OCI-LY3 (cell line): Measurements from ENCODE around the gene HSFY1.
"Not testable (repeated sequence)": the region's sequence is repeated elsewhere in the genome, so short reads cannot be mapped to it uniquely, and the experiment has no call there.

Source experiments
- H2AFZ ChIP-seq: fragments of 200-600, 300-600 bp; shearing (Covaris generic); 2 replicates; pipeline ENCODE4 v1.6.0; 2014; ENCODE audit warnings: antibody characterized with exemption, low read depth, low read length
- H3K27ac ChIP-seq: fragments of 200-600, 300-600 bp; sonication (generic); 2 replicates; pipeline ENCODE4 v1.5.1; 2014; ENCODE audit warnings: mild to moderate bottlenecking, low read length, moderate library complexity, mixed read lengths
- H3K27me3 ChIP-seq: fragments of 200-600, 300-600 bp; sonication (generic); 2 replicates; pipeline ENCODE4 v1.6.1; 2014; ENCODE audit warnings: low read depth, low read length, mixed read lengths
- H3K36me3 ChIP-seq: fragments of 200-600, 300-600 bp; sonication (generic); replicated peaks from 2 replicates; pipeline ENCODE3; 2014; ENCODE audit warnings: low read depth, low read length, mixed read lengths
- H3K4me1 ChIP-seq: fragments of 300-600, 200-600 bp; sonication (generic); 2 replicates; pipeline ENCODE4 v1.6.1; 2014; ENCODE audit warnings: low read length, mixed read lengths
- H3K4me2 ChIP-seq: fragments of 200-600, 300-600 bp; sonication (generic); 2 replicates; pipeline ENCODE4 v1.6.1; 2014; ENCODE audit warnings: low read length, mixed read lengths
- H3K4me3 ChIP-seq: fragments of 300-600, 200-600 bp; sonication (generic); 2 replicates; pipeline ENCODE4 v1.5.1; 2014; ENCODE audit warnings: antibody characterized with exemption, mild to moderate bottlenecking, low read length, moderate library complexity
- H3K79me2 ChIP-seq: fragments of 300-600, 200-600 bp; shearing (Covaris generic); 2 replicates; pipeline ENCODE4 v1.6.1; 2014; ENCODE audit warnings: mild to moderate bottlenecking, low read length, mixed read lengths
- H3K9ac ChIP-seq: fragments of 300-600, 200-600 bp; shearing (Covaris generic); 2 replicates; pipeline ENCODE4 v1.6.0; 2014; ENCODE audit warnings: mild to moderate bottlenecking, low read length, moderate library complexity
- H3K9me3 ChIP-seq: fragments of 200-600, 300-600 bp; shearing (Covaris generic); 2 replicates; pipeline ENCODE4 v1.6.1; 2014; ENCODE audit warnings: low read length, mixed read lengths; ENCODE audit not compliant: insufficient read depth
- H4K20me1 ChIP-seq: fragments of 200-600, 300-600 bp; sonication (generic); 2 replicates; pipeline ENCODE4 v1.6.1; 2016; ENCODE audit warnings: low read length, mixed read lengths; ENCODE audit not compliant: insufficient read depth

Gene HSFY1, protein sequence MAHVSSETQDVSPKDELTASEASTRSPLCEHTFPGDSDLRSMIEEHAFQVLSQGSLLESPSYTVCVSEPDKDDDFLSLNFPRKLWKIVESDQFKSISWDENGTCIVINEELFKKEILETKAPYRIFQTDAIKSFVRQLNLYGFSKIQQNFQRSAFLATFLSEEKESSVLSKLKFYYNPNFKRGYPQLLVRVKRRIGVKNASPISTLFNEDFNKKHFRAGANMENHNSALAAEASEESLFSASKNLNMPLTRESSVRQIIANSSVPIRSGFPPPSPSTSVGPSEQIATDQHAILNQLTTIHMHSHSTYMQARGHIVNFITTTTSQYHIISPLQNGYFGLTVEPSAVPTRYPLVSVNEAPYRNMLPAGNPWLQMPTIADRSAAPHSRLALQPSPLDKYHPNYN

DNA sequence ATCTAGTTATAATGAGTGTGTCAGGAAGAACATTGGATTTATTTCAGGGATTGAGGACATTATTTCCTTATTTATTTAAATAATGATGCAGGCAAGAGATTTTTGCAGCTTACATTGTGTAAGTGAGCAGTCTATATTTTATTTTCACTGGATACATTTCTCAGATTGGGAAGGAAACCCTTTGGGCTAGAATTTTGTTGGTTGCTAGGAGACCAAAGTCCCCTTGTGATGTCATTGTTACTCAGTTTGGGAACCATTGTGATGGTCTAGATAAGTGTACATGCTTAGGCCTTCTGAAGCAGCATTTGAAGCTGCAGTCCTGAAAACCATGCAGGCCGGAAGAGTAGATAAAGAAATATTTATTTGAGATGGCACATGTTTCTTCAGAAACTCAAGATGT, at the start of gene HSFY1:
HSFY1 (plus strand) TSS at position 301 of the 400 bp plus-strand sequence; CDS start at position 369, 68 bp downstream.
- H3K4me3 ChIP-seq, H3K27ac ChIP-seq, H3K9ac ChIP-seq, H3K4me2 ChIP-seq, H2AFZ ChIP-seq, H4K20me1 ChIP-seq, H3K79me2 ChIP-seq, H3K36me3 ChIP-seq, H3K4me1 ChIP-seq, H3K27me3 ChIP-seq, H3K9me3 ChIP-seq: not testable (repeated sequence)

DNA sequence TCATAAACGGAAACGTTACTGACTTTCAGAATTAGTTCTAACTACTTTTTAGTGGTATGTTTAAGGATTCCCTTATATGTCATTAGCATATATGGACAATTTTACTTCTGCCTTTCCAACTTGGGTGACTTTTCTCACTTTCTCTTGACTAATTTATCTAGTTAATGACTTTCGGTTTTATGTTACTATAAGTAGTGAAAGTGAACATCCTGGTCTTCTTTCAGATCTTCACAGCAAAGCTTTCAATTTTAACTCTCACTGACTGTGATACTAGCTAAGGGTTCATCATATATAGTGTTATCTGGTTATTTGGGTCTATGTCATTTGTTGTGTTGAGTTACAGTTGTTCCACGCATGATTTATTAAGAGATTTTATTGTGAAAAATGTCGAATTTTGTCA, 42.3 kb upstream of the HSFY1 start:
- H4K20me1 ChIP-seq, H3K9ac ChIP-seq: not testable (repeated sequence)

DNA sequence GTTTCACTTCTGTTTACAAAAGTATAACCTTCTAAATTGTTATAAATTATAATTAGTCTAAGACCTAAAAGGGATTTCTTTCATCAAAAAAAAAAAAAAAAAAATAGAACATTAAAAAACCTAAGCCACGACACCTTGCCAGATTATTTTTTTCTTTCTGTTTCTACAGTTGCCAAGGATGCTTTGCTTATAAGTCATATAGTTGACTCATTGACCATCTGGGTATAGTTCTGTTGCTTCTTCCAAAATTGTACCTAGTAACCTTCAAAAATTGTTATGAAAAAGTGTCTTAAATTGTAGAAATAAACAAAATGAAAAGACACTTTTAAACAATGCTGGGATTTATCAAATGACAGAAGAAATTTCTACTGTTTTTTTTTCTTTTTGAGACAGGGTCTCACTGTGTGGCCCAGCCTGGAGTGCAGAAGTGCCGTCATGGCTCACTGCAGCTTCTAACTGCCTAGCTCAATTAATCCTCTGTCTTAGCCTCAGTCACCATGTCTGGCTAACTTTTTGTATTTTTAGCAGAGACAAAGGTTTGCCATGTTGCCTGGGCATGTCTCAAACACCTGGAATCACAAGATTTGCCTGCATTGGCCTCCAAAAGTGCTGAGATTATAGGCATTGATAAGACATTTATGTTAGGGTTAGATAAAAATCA, 15.4 kb upstream of the HSFY1 start:
- not testable (repeated sequence) for H3K4me1 ChIP-seq, H3K9me3 ChIP-seq, H3K36me3 ChIP-seq, H3K9ac ChIP-seq, H3K4me3 ChIP-seq, H3K27me3 ChIP-seq, H3K4me2 ChIP-seq, H3K27ac ChIP-seq, H2AFZ ChIP-seq, H3K79me2 ChIP-seq, H4K20me1 ChIP-seq

More for the DNA sequence above, 42.3 kb upstream of the HSFY1 start:
- H3K27me3 ChIP-seq, H3K36me3 ChIP-seq, H3K4me1 ChIP-seq, H3K27ac ChIP-seq, H3K9me3 ChIP-seq, H2AFZ ChIP-seq, H3K4me2 ChIP-seq, H3K79me2 ChIP-seq, H3K4me3 ChIP-seq: not testable (repeated sequence)

DNA sequence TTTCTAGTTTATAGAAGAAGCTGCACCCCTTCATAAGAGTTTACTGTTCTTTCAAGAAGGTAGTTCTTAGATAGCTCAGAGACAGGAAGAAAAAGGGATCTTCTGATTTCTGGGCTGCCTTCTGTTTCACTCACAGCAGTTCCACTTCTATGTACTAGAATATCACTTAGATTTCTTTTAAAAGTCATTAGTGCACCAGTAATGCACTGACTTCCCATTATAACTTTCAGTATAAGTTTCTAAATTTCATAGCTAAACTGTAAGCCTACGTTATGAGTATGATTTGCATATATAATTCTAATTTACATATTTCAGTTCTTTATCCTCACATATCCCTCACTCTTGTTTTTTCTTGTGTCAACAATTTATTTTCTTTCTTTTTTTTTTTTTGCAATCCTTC, 7.6 kb upstream of the HSFY1 start:
- H3K36me3 ChIP-seq, H3K4me3 ChIP-seq, H4K20me1 ChIP-seq, H3K4me2 ChIP-seq, H3K9ac ChIP-seq, H3K4me1 ChIP-seq, H3K9me3 ChIP-seq, H3K27me3 ChIP-seq, H3K27ac ChIP-seq, H3K79me2 ChIP-seq, H2AFZ ChIP-seq: not testable (repeated sequence)

DNA sequence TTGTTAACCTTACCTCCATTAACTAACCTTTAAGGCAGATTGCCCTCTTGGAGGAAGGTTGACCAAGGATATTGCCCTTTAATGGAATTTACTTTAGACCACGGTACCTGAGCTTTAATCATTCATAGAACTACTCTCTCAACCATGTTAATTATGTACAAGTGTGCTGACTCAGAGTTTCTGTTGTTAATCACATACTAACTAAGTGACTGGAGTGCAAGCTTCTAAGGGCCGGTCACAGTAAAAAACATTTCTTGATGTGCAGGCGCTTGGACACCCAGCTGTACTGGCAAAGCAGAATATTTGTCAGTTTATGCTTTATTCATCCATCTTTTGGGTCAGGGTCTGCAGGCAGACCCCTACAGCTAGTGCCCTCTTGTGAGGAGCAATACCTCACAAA, 6.6 kb downstream of the HSFY1 start:
- not testable (repeated sequence) for H3K9ac ChIP-seq, H3K9me3 ChIP-seq, H3K79me2 ChIP-seq, H3K4me3 ChIP-seq, H3K4me1 ChIP-seq, H3K27ac ChIP-seq, H3K27me3 ChIP-seq, H3K4me2 ChIP-seq, H3K36me3 ChIP-seq, H2AFZ ChIP-seq, H4K20me1 ChIP-seq

DNA sequence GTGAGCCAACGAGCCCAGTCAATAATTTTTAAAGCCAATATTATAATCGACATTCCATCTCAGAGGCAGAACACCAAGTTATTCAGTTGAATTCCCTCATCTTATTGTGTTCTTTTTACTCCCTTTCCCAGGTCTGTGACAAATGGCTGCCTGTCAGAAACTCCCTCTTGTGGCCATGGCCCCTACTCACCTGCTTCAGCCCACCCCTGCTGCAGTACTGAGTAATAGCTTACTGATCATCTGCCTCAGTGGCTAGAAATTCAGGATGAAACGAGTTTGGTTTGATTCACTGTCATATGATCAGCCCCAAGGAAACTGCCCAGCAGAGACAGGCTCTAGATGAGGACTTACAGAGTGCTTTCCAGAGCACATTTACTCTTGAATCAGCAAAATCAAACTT, 19.4 kb downstream of the HSFY1 start:
- H3K27ac ChIP-seq, H3K27me3 ChIP-seq, H4K20me1 ChIP-seq, H3K9me3 ChIP-seq, H3K36me3 ChIP-seq, H3K79me2 ChIP-seq, H3K4me3 ChIP-seq, H3K4me1 ChIP-seq, H3K4me2 ChIP-seq, H2AFZ ChIP-seq, H3K9ac ChIP-seq: not testable (repeated sequence)
